ENCODE data around the gene UTP20. TPM values are rescaled to one million over a fixed set of nuclear protein-coding genes. Genes with fewer than 3 reads are reported as not detected.

The UTP20 gene
- total and polyA plus RNA-seq, 2 donors (not counting 3 experiments of a cell fraction or from before 2014, with no cell fraction given) = 4.6 to 23.1 TPM

GRCh38 chr12:101375573-101375972 lies 95.7 kb downstream of the UTP20 start:
- Histone ChIP-seq H3K79me2 (ENCODE audit: control insufficient read depth, insufficient read depth, low read length) (no peaks in the 10 kb centered on the region), H3K4me1 (ENCODE audit: control insufficient read depth, extremely low read depth, insufficient read depth, low read length) (no peaks in the 10 kb centered on the region), H2AFZ (ENCODE audit: low read depth, low read length) (no peak overlapping the region), H3K9ac (replicated peaks; ENCODE audit: extremely low read depth, insufficient read depth, low read length) (no peak overlapping the region), H3K27ac (ENCODE audit: insufficient read depth, low read depth, low read length) (no peak overlapping the region), H3K27me3 (ENCODE audit: control insufficient read depth in 2 of 2, insufficient read depth in 2 of 2, low read length in 2 of 2) (no peaks in the 10 kb centered on the region), H3K36me3 (ENCODE audit: control insufficient read depth in 2 of 2, extremely low read depth in 1 of 2, insufficient read depth in 2 of 2, low read length in 2 of 2) (peaks cover 8% of the 10 kb centered on the region in 2 experiments), H3K4me2 (ENCODE audit: insufficient read depth, low read length) (no peak overlapping the region), H3K9me1 (replicated peaks; ENCODE audit: control insufficient read depth, extremely low read depth, insufficient read depth, low read length) (no peaks in the 10 kb centered on the region), H3K9me3 (replicated peaks; ENCODE audit: control insufficient read depth, insufficient read depth, low read length) (no peaks in the 10 kb centered on the region), H4K20me1 (replicated peaks; ENCODE audit: control insufficient read depth, extremely low read depth, insufficient read depth, low read length) (no peaks in the 10 kb centered on the region), H3K4me3 (replicated peaks in 1 of 3; ENCODE audit: insufficient read depth in 1 of 3, low read depth in 1 of 3, low read length in 3 of 3) (no peak overlapping the region)
- dilution Hi-C loops (cut with MboI; ENCODE audit: extremely low pct_ligation_motif_present, low sequenced_read_pairs) = no loop called here
- intact Hi-C loops (cut with micrococcal nuclease) = no loop called here
- DNase-seq (ENCODE audit: low read depth, low spot score) (no peak), FAIRE-seq (no peak)
- ChIA-PET CTCF (no interaction called here), POLR2A (no interaction called here)
- no peak for TF ChIP-seq POLR2AphosphoS5 (IDR thresholded peaks at IDR 0.05; ENCODE audit: insufficient read depth, low read depth, low read length)
- TF ChIP-seq POLR2A (IDR thresholded peaks at IDR 0.05; ENCODE audit: low read depth, low read length) = no peak
- TF ChIP-seq EZH2 (IDR thresholded peaks at IDR 0.05; ENCODE audit: borderline replicate concordance, low read depth, low read length, severe bottlenecking) = no peak
- TF ChIP-seq GATA2 (IDR thresholded peaks at IDR 0.05; ENCODE audit: insufficient read depth, insufficient read length, low read depth, low read length) = no peak
- TF ChIP-seq FOS (IDR thresholded peaks at IDR 0.05; ENCODE audit: borderline replicate concordance, insufficient read depth, low read length) = no peak
- TF ChIP-seq MAX (IDR thresholded peaks at IDR 0.05; ENCODE audit: insufficient read depth, insufficient read length) = no peak
- TF ChIP-seq CTCF (IDR thresholded peaks at IDR 0.05; ENCODE audit: extremely low read depth in 1 of 2, insufficient read depth in 1 of 2, low read depth in 1 of 2, low read length in 2 of 2) = no peak
- TF ChIP-seq JUN (IDR thresholded peaks at IDR 0.05; ENCODE audit: borderline replicate concordance, insufficient read depth, insufficient read length, low read depth) = no peak
- BruUV-seq (replicated peaks) = no TSS peak

Data from endothelial cell of umbilical vein (primary cell).